K562 (cell line): ENCODE measurements around the gene PDE8B. TPM values are rescaled to one million over a fixed set of nuclear protein-coding genes. Genes with fewer than 3 reads are reported as not detected.

Experiments
- FOXP4 ChIP-seq: sonication (generic); formaldehyde crosslinking; IDR thresholded peaks from 2 replicates; pipeline ENCODE4 v1.8.0; 2022; ENCODE audit warnings: mild to moderate bottlenecking, missing genetic modification reagents, borderline replicate concordance
- PML ChIP-seq: IDR thresholded peaks from 2 replicates; pipeline ENCODE4 v1.6.1; 2012; ENCODE audit warnings: low read length, inconsistent platforms
- SNRNP70 ChIP-seq: fragments of 200-400 bp; formaldehyde crosslinking; optimal IDR thresholded peaks from 2 replicates; pipeline ENCODE3; 2017; ENCODE audit warnings: low read depth, low read length
- TBL1XR1 ChIP-seq, 2 experiments: IDR thresholded peaks; 2 replicates each; pipeline ENCODE4 v1.6.1; 2012; ENCODE audit warnings: improper control_type of control experiment in 2 of 2, low read length in 2 of 2, mild to moderate bottlenecking in 1 of 2
- ZNF407 ChIP-seq: fragments of 450-650 bp; IDR thresholded peaks from 2 replicates; pipeline ENCODE4 v1.6.1; 2016; ENCODE audit warnings: low read depth
- ZNF668 ChIP-seq: fragments of 250-450 bp; sonication (Bioruptor Pico); IDR thresholded peaks from 2 replicates; pipeline ENCODE4 v1.8.0; 2022; ENCODE audit warnings: mild to moderate bottlenecking, inconsistent platforms
- polyA plus RNA-seq, 8 experiments: library from polyadenylated mRNA; depleted of rRNA in 4 of 8; stranded (reverse) in 5 of 8; unstranded in 3 of 8; fragments of >200 nt; fragmentation: Nextera tagmentation in 2 of 8; fragmentation: Illumina TruSeq in 1 of 8; extraction: Ambion mirVana in 2 of 8; extraction: Trizol in 1 of 8; gene quantifications; 2 replicates each; pipeline versions ENCODE4 v1.2.1 to v1.2.3, GENCODE V29; 2011 to 2014; ENCODE audit warnings: inconsistent platforms in 1 of 8, missing spikeins in 1 of 8
- total RNA-seq, 7 experiments: library from RNA; depleted of rRNA in 6 of 7; stranded (reverse); fragments of >200 nt in 6 of 7; fragmentation: Illumina TruSeq in 2 of 7; extraction: Trizol in 2 of 7; gene quantifications; 2 replicates each; pipeline versions ENCODE4 v1.2.1 to v1.2.3, GENCODE V29; 2011 to 2021; ENCODE audit warnings: low replicate concordance in 1 of 7

Gene PDE8B
- total and polyA plus RNA-seq, 9 of the 15 experiments (the other 6 are each of a cell fraction or from before 2014, with no cell fraction given) = 0.15 to 0.28 TPM; not detected in 7

DNA sequence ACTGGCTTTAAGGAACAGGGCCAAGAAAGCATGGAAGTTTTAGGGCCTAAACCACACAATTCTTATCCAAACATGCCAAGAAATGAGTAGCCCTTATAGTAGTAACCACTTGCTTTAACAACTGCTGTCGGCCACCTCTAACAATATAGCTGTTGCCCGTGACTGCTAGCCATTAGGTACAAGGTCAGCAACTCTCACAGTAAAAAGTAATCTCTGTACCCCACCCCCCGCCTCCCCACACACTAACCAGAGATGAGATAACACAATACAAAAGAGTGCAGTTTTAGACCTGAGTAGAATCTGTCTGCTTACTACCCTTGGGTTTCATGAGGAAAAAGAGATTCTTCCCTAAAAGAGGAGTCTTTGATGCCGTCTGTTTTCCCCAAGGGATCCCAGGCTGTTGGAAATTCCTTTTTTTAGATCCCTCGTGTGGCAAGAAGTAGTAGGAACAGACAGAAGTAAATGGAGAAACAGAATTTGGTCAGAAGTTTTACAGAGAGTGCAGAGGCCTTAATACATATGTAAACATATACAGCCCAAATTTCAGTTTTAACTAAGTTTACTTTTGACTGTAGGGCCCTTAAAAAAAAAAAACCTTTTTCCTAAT is 187.3 kb downstream of the PDE8B start (continued):
- no peak for TF ChIP-seq TBL1XR1 (IDR thresholded peaks at IDR 0.05; ENCODE audit: low read length in 2 of 2)
- TF ChIP-seq FOXP4 (CRISPR knock-in tag) = no peak
- no peak for TF ChIP-seq SNRNP70
- TF ChIP-seq ZNF407 = no peak
- no peak for TF ChIP-seq PML
- TF ChIP-seq ZNF668 (CRISPR knock-in tag) = no peak
